ENCODE results near the gene P2RX1.

P2RX1 gene

GRCh38 chr17:3848229-3848835 lies 67.9 kb downstream of the P2RX1 start:
- DNase-seq: no peak

- DNase-seq: no peak
These were observed 69.0 kb downstream of the P2RX1 start for GRCh38 chr17:3847165-3847670.
